G401.6 (cell line): ENCODE results near the gene CD8B.

Source experiments
- FAIRE-seq: peaks from 2 replicates; lab custom pipeline; 2012; peaks lifted over from hg19 to GRCh38; lab: Jason Lieb, UNC

CD8B gene

GRCh38 chr2:86768189-86768949 lies 93.3 kb downstream of the CD8B start:
- no peak for FAIRE-seq
